T-cell (primary cell): ENCODE data around the gene MAGEA11. TPM values are rescaled to one million over a fixed set of nuclear protein-coding genes. Genes with fewer than 3 reads are reported as not detected.

Source experiments
- ATAC-seq, 4 experiments: fragments of 200-7000 bp in 3 of 4; fragments of 150-1000 bp in 1 of 4; cut with Tn5 transposase; replicated peaks in 1 of 4; 1 replicate in 3 of 4; 2 replicates in 1 of 4; pipeline ENCODE4 v1.10.0; 2021; ENCODE audit warnings: moderate library complexity in 3 of 4, mild to moderate bottlenecking in 2 of 4, moderate number of reproducible peaks in 1 of 4
- CTCF ChIA-PET, 2 donors: fragments of 300-600 bp; sonication (Branson Sonifier 250); formaldehyde crosslinking; loops; one replicate each; lab custom pipeline; 2022; ENCODE audit warnings: antibody characterized with exemption in 2 of 2; lab: Charles Lee
- POLR2A ChIA-PET, 2 donors: fragments of 300-600 bp; sonication (Branson Sonifier 250); formaldehyde crosslinking; loops; one replicate each; lab custom pipeline; 2022; ENCODE audit warnings: antibody characterized with exemption in 2 of 2; lab: Charles Lee
- DNase-seq, 35 experiments: peaks; one replicate each; pipeline versions ENCODE4 v3.0.0 to v3.0.0-alpha.2; 2013 to 2023
- H3K27ac ChIP-seq: one replicate; pipeline ENCODE4 v1.5.1; 2013; ENCODE audit warnings: low read length
- H3K27me3 ChIP-seq, 2 experiments: replicated peaks in 1 of 2; 1 replicate in 1 of 2; 2 replicates in 1 of 2; pipeline versions ENCODE4 v1.6.1 to v1.7.0; 2013; ENCODE audit warnings: low read length in 1 of 2, mixed read lengths in 1 of 2; ENCODE audit not compliant: control insufficient read depth in 2 of 2, insufficient read depth in 2 of 2; ENCODE audit errors: extremely low read depth in 1 of 2
- H3K36me3 ChIP-seq, 2 donors: 1 replicate in 1 of 2; 2 replicates in 1 of 2; pipeline versions ENCODE4 v1.6.1 to v1.7.0; 2013; ENCODE audit warnings: low read length in 1 of 2; ENCODE audit not compliant: control insufficient read depth in 2 of 2, insufficient read depth in 1 of 2; ENCODE audit errors: extremely low read depth in 1 of 2
- H3K4me1 ChIP-seq, 2 experiments: 1 replicate in 1 of 2; 2 replicates in 1 of 2; pipeline versions ENCODE4 v1.6.1 to v1.7.0; 2013; ENCODE audit warnings: low read length in 2 of 2, mixed read lengths in 1 of 2; ENCODE audit not compliant: insufficient read depth in 2 of 2, control insufficient read depth in 1 of 2; ENCODE audit errors: extremely low read depth in 1 of 2
- H3K4me3 ChIP-seq, 2 donors: 1 replicate in 1 of 2; 2 replicates in 1 of 2; pipeline versions ENCODE4 v1.5.1 to v1.7.0; 2013; ENCODE audit warnings: mild to moderate bottlenecking in 2 of 2, low read length in 1 of 2, moderate library complexity in 1 of 2; ENCODE audit not compliant: control insufficient read depth in 1 of 2; ENCODE audit errors: extremely low read depth in 1 of 2
- H3K9me3 ChIP-seq: 2 replicates; pipeline ENCODE4 v1.7.0; 2013
- H3K27ac Mint-ChIP-seq, 2 donors: one replicate each; pipeline ENCODE4 v1.8.0; 2020 to 2021; ENCODE audit warnings: mild to moderate bottlenecking in 2 of 2, mixed read lengths in 2 of 2
- H3K27me3 Mint-ChIP-seq, 2 donors: one replicate each; pipeline ENCODE4 v1.8.0; 2021 to 2022; ENCODE audit warnings: mixed read lengths in 2 of 2
- H3K36me3 Mint-ChIP-seq: one replicate; pipeline ENCODE4 v1.8.0; 2021; ENCODE audit warnings: mixed read lengths
- H3K4me1 Mint-ChIP-seq, 3 donors: one replicate each; pipeline ENCODE4 v1.8.0; 2020 to 2022; ENCODE audit warnings: mixed read lengths in 3 of 3, mild to moderate bottlenecking in 1 of 3
- H3K4me3 Mint-ChIP-seq, 3 donors: one replicate each; pipeline ENCODE4 v1.8.0; 2020 to 2022; ENCODE audit warnings: mild to moderate bottlenecking in 3 of 3, mixed read lengths in 3 of 3, moderate library complexity in 3 of 3
- H3K9me3 Mint-ChIP-seq, 3 donors: one replicate each; pipeline ENCODE4 v1.8.0; 2020 to 2022; ENCODE audit warnings: mixed read lengths in 3 of 3
- WGBS: methylation state at CpG from one replicate; pipeline ENCODE4 v1.1.5; 2013; ENCODE audit warnings: missing lambda C conversion rate; ENCODE audit not compliant: insufficient coverage; 5-methylcytosine and 5-hydroxymethylcytosine counted together
- total RNA-seq, 35 experiments: library from RNA in 6 of 35; stranded (reverse) in 6 of 35; fragments of 120-200 nt in 1 of 35; gene quantifications; one replicate each; pipeline versions ENCODE4 v1.2.1 to v1.2.4 and lab custom pipeline; 2013 to 2026

Gene MAGEA11
- total RNA-seq, 5 donors from 2014 or later (not counting 1 experiment from before 2014, with no cell fraction given) = not detected

DNA sequence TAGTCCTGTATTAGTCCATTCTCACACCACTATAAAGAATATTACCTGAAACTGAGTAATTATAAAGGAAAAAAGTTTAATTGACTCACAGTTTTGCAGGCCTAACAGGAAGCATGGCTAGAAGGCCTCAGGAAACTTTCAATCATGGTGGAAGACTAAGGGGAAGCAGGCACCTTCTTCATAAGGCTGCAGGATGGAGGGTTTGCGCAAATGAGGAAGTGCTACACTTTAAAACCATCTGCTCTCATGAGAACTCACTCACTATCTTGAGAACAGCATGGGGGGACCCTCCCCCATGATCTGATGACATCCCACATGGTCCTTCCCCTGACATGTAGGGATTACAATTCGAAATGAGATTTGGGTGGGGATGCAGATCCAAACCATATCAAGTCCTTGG, 12.1 kb upstream of the MAGEA11 start:
- no CpG with 5 or more reads among the region's 2 CpGs for WGBS
- H3K27me3 Mint-ChIP-seq = peaks cover 3 to 28% of the 10 kb centered on the region in 2 donors
- Histone ChIP-seq H3K27ac (no peak overlapping the region), H3K27me3 (no peaks in the 10 kb centered on the region), H3K4me3 (no peak overlapping the region), H3K36me3 (no peaks in the 10 kb centered on the region), H3K9me3 (no peaks in the 10 kb centered on the region), H3K4me1 (no peaks in the 10 kb centered on the region)
- no peaks in the 10 kb centered on the region for H3K4me1 Mint-ChIP-seq
- DNase-seq (no peak), ATAC-seq (no peak)
- peaks cover 0 to 4% (median 0%) of the 10 kb centered on the region in 3 donors for H3K9me3 Mint-ChIP-seq
- CTCF ChIA-PET = interaction anchor here in 1 of 2 donors (0.6 kb wide), 1 partner anchor 1051 kb away, joined by 3 read pairs; no protein-coding TSS in a partner anchor
- H3K4me3 Mint-ChIP-seq = no peak overlapping the region
- H3K27ac Mint-ChIP-seq = no peak overlapping the region
- no peaks in the 10 kb centered on the region for H3K36me3 Mint-ChIP-seq
- POLR2A ChIA-PET = no interaction called here

DNA sequence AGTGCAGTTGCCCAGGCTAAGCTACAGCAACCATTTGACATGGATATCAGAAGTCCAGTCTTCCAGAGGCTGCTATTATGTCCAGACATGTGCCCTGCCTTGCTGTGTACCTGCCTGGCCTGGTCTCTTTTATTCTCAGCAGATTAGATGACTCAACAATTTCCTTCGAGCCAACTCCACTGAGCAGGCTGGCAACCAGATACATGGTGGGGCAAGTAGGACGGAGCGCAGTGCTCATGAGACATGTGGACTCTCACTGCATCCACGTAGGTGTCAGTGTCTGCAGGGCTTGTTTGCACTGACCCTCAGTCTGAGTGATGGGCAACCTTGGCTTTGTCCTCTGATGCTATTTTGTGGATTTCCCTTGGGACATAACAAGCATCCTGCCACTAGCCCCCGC, 7.2 kb upstream of the MAGEA11 start:
- no peaks in the 10 kb centered on the region for H3K9me3 ChIP-seq
- CTCF ChIA-PET = no interaction called here
- Mint-ChIP-seq H3K9me3 (peaks cover 0 to 4% (median 0%) of the 10 kb centered on the region in 3 donors), H3K36me3 (no peaks in the 10 kb centered on the region), H3K27me3 (peaks cover 0 to 23% of the 10 kb centered on the region in 2 donors), H3K4me3 (no peak overlapping the region), H3K27ac (no peak overlapping the region), H3K4me1 (no peaks in the 10 kb centered on the region)
- H3K27me3 ChIP-seq = no peaks in the 10 kb centered on the region
- no peak overlapping the region for H3K27ac ChIP-seq
- no peaks in the 10 kb centered on the region for H3K36me3 ChIP-seq
- DNase-seq = no peak
- no peak for ATAC-seq
- 60% methylated on average over 1 of the region's 5 CpGs for WGBS
- POLR2A ChIA-PET = no interaction called here
- H3K4me1 ChIP-seq = no peaks in the 10 kb centered on the region
- H3K4me3 ChIP-seq = no peak overlapping the region

DNA sequence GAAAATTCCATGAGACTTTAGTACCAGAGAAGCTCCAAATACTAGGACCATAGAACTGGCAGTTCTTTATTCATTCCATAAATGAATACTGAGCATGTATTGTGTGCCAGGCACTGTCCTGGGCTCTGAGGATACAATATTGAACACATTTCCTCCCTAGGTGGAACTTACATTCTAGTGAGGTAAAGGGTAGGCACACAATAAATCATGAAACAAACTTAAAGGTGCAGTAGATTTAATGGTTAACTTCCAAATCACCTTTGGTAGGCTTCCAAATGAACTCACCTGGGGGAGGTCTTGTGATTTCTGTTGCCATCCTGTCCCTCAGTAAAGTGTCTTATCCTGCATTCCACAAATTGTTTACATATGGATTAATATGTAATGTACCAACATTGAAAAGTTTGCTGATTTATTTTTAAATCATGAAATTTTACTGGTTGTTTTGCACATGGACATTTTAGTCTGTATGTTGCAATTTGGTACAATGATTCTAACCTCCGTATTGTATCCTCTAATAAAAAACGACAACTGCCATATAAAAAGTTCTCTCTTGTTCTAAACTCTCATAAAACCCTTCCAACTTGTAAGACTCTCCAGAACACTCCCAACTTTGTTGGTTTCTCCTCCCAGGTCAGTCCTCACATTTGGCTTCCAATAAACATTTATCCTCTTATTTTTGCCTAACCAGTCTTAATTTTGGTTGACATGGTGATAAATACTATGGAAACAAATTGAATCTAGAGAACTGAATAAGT, 4.5 kb upstream of the MAGEA11 start:
- no peaks in the 10 kb centered on the region for H3K27me3 ChIP-seq
- no peak overlapping the region for H3K27ac Mint-ChIP-seq
- no peak overlapping the region for H3K4me3 Mint-ChIP-seq
- no peak overlapping the region for H3K27ac ChIP-seq
- no peaks in the 10 kb centered on the region for H3K36me3 ChIP-seq
- POLR2A ChIA-PET = no interaction called here
- no peaks in the 10 kb centered on the region for H3K9me3 ChIP-seq
- H3K4me3 ChIP-seq = no peak overlapping the region
- H3K27me3 Mint-ChIP-seq = peaks cover 1 to 24% of the 10 kb centered on the region in 2 donors
- H3K4me1 ChIP-seq = no peaks in the 10 kb centered on the region
- CTCF ChIA-PET = no interaction called here
- H3K4me1 Mint-ChIP-seq = no peaks in the 10 kb centered on the region
- DNase-seq = no peak
- no peaks in the 10 kb centered on the region for H3K9me3 Mint-ChIP-seq
- no peak for ATAC-seq
- no peaks in the 10 kb centered on the region for H3K36me3 Mint-ChIP-seq
- no CpG with 5 or more reads among the region's 2 CpGs for WGBS

DNA sequence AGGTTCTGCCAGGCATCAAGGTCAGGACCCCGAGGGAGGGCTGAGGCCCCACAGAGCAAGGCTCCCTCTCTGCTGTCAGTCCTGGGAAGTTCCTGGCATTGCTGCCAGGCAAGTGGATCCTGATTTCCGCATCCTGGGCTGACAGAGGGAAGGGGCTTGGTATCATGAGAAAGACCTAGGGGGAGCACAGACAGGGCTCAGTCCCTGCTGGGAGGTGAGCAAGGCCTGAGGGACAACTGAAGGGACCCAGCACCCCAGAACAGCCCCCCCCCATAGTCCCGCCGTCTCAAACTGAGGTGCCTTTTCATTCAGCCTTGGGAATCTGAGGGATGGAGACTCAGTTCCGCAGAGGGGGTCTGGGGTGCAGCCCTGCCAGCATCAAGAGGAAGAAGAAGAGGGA, 971 bp downstream of the MAGEA11 start:
- DNase-seq (no peak), ATAC-seq (no peak)
- ChIA-PET POLR2A (no interaction called here), CTCF (no interaction called here)
- H3K27me3 Mint-ChIP-seq = peaks cover 1 to 12% of the 10 kb centered on the region in 2 donors
- no CpG with 5 or more reads among the region's 5 CpGs for WGBS
- Histone ChIP-seq H3K9me3 (no peaks in the 10 kb centered on the region), H3K36me3 (no peaks in the 10 kb centered on the region), H3K4me3 (no peak overlapping the region), H3K4me1 (no peaks in the 10 kb centered on the region), H3K27me3 (no peaks in the 10 kb centered on the region), H3K27ac (no peak overlapping the region)
- no peak overlapping the region for H3K4me3 Mint-ChIP-seq
- no peaks in the 10 kb centered on the region for H3K9me3 Mint-ChIP-seq
- no peaks in the 10 kb centered on the region for H3K36me3 Mint-ChIP-seq
- H3K4me1 Mint-ChIP-seq = no peaks in the 10 kb centered on the region
- no peak overlapping the region for H3K27ac Mint-ChIP-seq

DNA sequence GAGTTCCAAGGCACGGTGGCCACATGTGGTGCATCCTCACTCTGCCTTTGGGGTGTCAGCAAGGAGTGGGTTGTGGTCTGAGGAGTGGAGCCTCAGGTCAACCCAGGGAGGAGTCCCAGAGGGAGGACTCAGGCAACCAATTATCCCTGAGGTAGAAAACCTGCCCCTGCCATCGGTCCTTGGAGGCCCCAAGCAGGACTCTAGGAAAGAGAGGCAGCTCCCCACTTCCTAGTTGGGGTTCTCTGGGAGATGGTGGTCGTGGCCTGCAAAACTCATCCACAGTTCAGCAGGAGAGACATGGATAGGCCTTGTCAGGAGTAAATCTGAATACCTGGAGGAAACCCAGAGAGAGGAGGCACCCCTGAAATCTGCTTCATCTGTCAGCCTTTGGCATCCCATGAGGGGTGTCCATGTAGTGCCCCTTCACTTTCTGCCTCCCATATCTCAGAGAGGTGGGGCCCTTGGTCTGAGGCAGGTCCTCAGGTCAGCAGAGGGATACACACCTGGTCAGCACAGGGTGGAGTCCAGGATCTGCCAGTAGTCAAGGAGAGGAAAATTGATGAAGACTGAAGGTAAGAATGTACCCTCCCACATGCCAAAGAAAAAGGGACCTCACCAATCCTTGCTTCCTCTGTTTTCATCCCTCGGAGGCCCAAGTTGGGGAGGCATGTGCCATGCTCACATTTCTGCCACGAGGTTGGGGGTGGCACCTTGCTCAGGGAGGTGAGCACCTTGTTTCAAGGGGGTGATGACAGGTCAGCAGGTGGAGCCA, 1.6 kb downstream of the MAGEA11 start:
- no peaks in the 10 kb centered on the region for H3K9me3 Mint-ChIP-seq
- no peak overlapping the region for H3K27ac ChIP-seq
- H3K36me3 ChIP-seq = no peaks in the 10 kb centered on the region
- DNase-seq (no peak), ATAC-seq (no peak)
- peaks cover 1 to 6% of the 10 kb centered on the region in 2 donors for H3K27me3 Mint-ChIP-seq
- no peak overlapping the region for H3K4me3 ChIP-seq
- no peaks in the 10 kb centered on the region for H3K4me1 Mint-ChIP-seq
- no peaks in the 10 kb centered on the region for H3K4me1 ChIP-seq
- H3K36me3 Mint-ChIP-seq = no peaks in the 10 kb centered on the region
- H3K27me3 ChIP-seq = no peaks in the 10 kb centered on the region
- no peak overlapping the region for H3K27ac Mint-ChIP-seq
- POLR2A ChIA-PET = no interaction called here
- WGBS = no CpG with 5 or more reads among the region's 5 CpGs
- CTCF ChIA-PET = no interaction called here
- H3K4me3 Mint-ChIP-seq = no peak overlapping the region
- no peaks in the 10 kb centered on the region for H3K9me3 ChIP-seq

DNA sequence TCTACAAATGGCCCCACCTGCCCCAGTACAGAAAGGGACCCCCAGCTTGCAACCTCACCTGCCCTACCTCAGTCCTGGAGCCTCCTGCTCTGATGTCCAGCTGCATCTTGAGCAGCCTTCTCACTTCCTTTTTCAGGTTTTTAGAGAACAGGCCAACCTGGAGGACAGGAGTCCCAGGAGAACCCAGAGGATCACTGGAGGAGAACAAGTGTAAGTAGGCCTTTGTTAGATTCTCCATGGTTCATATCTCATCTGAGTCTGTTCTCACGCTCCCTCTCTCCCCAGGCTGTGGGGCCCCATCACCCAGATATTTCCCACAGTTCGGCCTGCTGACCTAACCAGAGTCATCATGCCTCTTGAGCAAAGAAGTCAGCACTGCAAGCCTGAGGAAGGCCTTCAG, 3.6 kb downstream of the MAGEA11 start:
- Histone ChIP-seq H3K4me3 (no peak overlapping the region), H3K9me3 (no peaks in the 10 kb centered on the region), H3K36me3 (no peaks in the 10 kb centered on the region), H3K27me3 (no peaks in the 10 kb centered on the region), H3K27ac (no peak overlapping the region), H3K4me1 (no peaks in the 10 kb centered on the region)
- Mint-ChIP-seq H3K9me3 (no peaks in the 10 kb centered on the region), H3K4me1 (no peaks in the 10 kb centered on the region), H3K27ac (no peak overlapping the region), H3K27me3 (peaks cover 1 to 3% of the 10 kb centered on the region in 2 donors), H3K36me3 (no peaks in the 10 kb centered on the region), H3K4me3 (no peak overlapping the region)
- ChIA-PET CTCF (no interaction called here), POLR2A (no interaction called here)
- WGBS = 100% methylated on average over 1 of the region's 2 CpGs
- ATAC-seq (no peak), DNase-seq (no peak)
